HepG2 (cell line): ENCODE results near the gene FAM83G. TPM values are rescaled to one million over a fixed set of nuclear protein-coding genes. Genes with fewer than 3 reads are reported as not detected.

Source experiments
- HMG20A ChIP-seq: IDR thresholded peaks from 2 replicates; pipeline ENCODE4 v1.6.1; 2016; ENCODE audit warnings: borderline replicate concordance
- HNF1A ChIP-seq, 2 experiments: sonication (generic) in 1 of 2; formaldehyde crosslinking in 1 of 2; IDR thresholded peaks; 2 replicates each; pipeline versions ENCODE4 v1.4.0 to v1.6.1; 2016 to 2020; ENCODE audit warnings: borderline replicate concordance in 1 of 2, low read depth in 1 of 2, mild to moderate bottlenecking in 1 of 2, missing genetic modification reagents in 1 of 2
- MLXIP ChIP-seq: sonication (generic); formaldehyde crosslinking; IDR thresholded peaks from 2 replicates; pipeline ENCODE4 v1.9.0; 2021; ENCODE audit warnings: missing genetic modification reagents, borderline replicate concordance
- MYC ChIP-seq: sonication (generic); formaldehyde crosslinking; IDR thresholded peaks from 2 replicates; pipeline ENCODE4 v1.9.0; 2021; ENCODE audit warnings: missing genetic modification reagents, borderline replicate concordance
- SPEN ChIP-seq: sonication (generic); formaldehyde crosslinking; IDR thresholded peaks from 2 replicates; pipeline ENCODE4 v1.5.1; 2020; ENCODE audit warnings: low read depth, mild to moderate bottlenecking, missing genetic modification reagents
- ZBTB3 ChIP-seq: sonication (generic); formaldehyde crosslinking; IDR thresholded peaks from 2 replicates; pipeline ENCODE4 v1.4.0; 2020; ENCODE audit warnings: low read depth, mild to moderate bottlenecking, moderate library complexity, missing genetic modification reagents, borderline replicate concordance
- ZFY ChIP-seq: sonication (generic); formaldehyde crosslinking; IDR thresholded peaks from 2 replicates; pipeline ENCODE4 v1.4.0; 2020; ENCODE audit warnings: missing genetic modification reagents
- ZNF441 ChIP-seq: sonication (generic); formaldehyde crosslinking; IDR thresholded peaks from 2 replicates; pipeline ENCODE4 v1.7.0; 2021; ENCODE audit warnings: missing genetic modification reagents, borderline replicate concordance
- ZNF556 ChIP-seq: sonication (generic); formaldehyde crosslinking; IDR thresholded peaks from 2 replicates; pipeline ENCODE4 v1.4.0; 2020; ENCODE audit warnings: mild to moderate bottlenecking, missing genetic modification reagents, borderline replicate concordance
- ZNF772 ChIP-seq: sonication (generic); formaldehyde crosslinking; IDR thresholded peaks from 2 replicates; pipeline ENCODE4 v1.5.0; 2020; ENCODE audit warnings: mild to moderate bottlenecking, missing genetic modification reagents
- polyA plus RNA-seq, 8 experiments: library from polyadenylated mRNA; depleted of rRNA in 3 of 8; stranded (reverse) in 7 of 8; unstranded in 1 of 8; fragments of >200 nt; fragmentation: Illumina TruSeq in 4 of 8; extraction: Trizol in 4 of 8; gene quantifications; 2 replicates each; pipeline versions ENCODE4 v1.2.1 to v1.2.3, GENCODE V29; 2011 to 2016; ENCODE audit warnings: low read depth in 4 of 8, missing spikeins in 1 of 8, mixed read lengths in 1 of 8; ENCODE audit not compliant: insufficient read depth in 1 of 8
- total RNA-seq, 5 experiments: library from RNA; depleted of rRNA; stranded (reverse); fragments of >200 nt; fragmentation: Illumina TruSeq; extraction: Trizol; gene quantifications; 2 replicates each; pipeline ENCODE4 v1.2.3, GENCODE V29; 2016; ENCODE audit warnings: low read depth in 1 of 5
- TF ChIP-seq, protein P1 (sequence below): IDR thresholded peaks from 2 replicates; pipeline ENCODE4 v1.6.1; 2016; ENCODE audit warnings: low read depth, missing genetic modification reagents, missing compliant biosample characterization
- TF ChIP-seq, protein P2 (sequence below): conservative IDR thresholded peaks from 2 replicates; pipeline ENCODE4 v1.6.1; 2018; ENCODE audit warnings: missing genetic modification reagents

FAM83G gene
- total and polyA plus RNA-seq, 2 of the 13 experiments (the other 11 are each of a cell fraction or from before 2014, with no cell fraction given), result 13.7 to 18.6 TPM

DNA sequence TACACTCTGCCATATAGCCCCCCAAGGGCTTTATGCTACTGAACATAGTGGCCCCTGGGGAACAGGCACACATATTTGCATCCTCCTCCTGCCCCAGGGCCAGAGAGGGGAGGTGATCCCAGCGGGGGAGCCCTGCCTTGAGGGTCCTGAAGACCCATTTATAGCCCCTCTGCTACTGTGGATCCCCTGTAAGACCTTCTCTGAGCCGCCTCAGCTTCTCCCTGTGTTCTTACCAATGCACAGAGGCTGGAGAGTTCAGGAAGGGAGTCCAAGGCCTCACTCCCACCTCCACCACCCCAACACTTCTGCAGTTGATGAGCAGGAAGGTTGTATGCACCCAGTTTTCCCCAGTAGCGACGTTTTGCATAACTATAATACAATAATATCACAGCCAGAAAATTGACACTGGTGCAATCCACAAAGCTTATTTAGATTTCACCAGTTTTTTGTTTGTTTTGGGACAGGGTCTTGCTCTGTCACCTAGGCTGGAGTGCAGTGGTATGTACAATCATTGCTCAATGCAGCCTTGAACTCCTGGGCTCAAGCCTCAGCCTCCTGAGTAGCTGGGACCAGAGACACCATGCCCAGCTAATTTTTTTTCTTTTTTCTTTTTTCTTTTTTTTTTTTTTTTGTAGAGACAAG lies 1.3 kb upstream of the FAM83G start (continued):
- TF ChIP-seq HNF1A (IDR thresholded peaks at IDR 0.05; ENCODE audit: low read depth) (peak; percentile 59), HNF1A (CRISPR knock-in tag; IDR thresholded peaks at IDR 0.05; ENCODE audit: borderline replicate concordance) (peak; percentile 39; the same call in 1 of the 2 replicates), ZNF441 (CRISPR knock-in tag) (no peak), MLXIP (no peak), ZNF772 (peak; percentile 79; the same call in 1 of the 2 replicates), SPEN (CRISPR knock-in tag) (no peak; the same call in 1 of the 2 replicates), MYC (no peak), ZFY (CRISPR knock-in tag) (0 out of 2 replicates have a peak, but pooled peaks have one; percentile 17), ZBTB3 (CRISPR knock-in tag) (0 out of 2 replicates have a peak, but pooled peaks have one; percentile 81), ZNF556 (no peak; the same call in 1 of the 2 replicates), HMG20A (CRISPR knock-in tag) (peak; percentile 80)
- TF ChIP-seq, protein P1, sequence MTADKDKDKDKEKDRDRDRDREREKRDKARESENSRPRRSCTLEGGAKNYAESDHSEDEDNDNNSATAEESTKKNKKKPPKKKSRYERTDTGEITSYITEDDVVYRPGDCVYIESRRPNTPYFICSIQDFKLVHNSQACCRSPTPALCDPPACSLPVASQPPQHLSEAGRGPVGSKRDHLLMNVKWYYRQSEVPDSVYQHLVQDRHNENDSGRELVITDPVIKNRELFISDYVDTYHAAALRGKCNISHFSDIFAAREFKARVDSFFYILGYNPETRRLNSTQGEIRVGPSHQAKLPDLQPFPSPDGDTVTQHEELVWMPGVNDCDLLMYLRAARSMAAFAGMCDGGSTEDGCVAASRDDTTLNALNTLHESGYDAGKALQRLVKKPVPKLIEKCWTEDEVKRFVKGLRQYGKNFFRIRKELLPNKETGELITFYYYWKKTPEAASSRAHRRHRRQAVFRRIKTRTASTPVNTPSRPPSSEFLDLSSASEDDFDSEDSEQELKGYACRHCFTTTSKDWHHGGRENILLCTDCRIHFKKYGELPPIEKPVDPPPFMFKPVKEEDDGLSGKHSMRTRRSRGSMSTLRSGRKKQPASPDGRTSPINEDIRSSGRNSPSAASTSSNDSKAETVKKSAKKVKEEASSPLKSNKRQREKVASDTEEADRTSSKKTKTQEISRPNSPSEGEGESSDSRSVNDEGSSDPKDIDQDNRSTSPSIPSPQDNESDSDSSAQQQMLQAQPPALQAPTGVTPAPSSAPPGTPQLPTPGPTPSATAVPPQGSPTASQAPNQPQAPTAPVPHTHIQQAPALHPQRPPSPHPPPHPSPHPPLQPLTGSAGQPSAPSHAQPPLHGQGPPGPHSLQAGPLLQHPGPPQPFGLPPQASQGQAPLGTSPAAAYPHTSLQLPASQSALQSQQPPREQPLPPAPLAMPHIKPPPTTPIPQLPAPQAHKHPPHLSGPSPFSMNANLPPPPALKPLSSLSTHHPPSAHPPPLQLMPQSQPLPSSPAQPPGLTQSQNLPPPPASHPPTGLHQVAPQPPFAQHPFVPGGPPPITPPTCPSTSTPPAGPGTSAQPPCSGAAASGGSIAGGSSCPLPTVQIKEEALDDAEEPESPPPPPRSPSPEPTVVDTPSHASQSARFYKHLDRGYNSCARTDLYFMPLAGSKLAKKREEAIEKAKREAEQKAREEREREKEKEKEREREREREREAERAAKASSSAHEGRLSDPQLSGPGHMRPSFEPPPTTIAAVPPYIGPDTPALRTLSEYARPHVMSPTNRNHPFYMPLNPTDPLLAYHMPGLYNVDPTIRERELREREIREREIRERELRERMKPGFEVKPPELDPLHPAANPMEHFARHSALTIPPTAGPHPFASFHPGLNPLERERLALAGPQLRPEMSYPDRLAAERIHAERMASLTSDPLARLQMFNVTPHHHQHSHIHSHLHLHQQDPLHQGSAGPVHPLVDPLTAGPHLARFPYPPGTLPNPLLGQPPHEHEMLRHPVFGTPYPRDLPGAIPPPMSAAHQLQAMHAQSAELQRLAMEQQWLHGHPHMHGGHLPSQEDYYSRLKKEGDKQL (CRISPR knock-in tag), result peak; percentile 49; the same call in 1 of the 2 replicates
- TF ChIP-seq, protein P2, sequence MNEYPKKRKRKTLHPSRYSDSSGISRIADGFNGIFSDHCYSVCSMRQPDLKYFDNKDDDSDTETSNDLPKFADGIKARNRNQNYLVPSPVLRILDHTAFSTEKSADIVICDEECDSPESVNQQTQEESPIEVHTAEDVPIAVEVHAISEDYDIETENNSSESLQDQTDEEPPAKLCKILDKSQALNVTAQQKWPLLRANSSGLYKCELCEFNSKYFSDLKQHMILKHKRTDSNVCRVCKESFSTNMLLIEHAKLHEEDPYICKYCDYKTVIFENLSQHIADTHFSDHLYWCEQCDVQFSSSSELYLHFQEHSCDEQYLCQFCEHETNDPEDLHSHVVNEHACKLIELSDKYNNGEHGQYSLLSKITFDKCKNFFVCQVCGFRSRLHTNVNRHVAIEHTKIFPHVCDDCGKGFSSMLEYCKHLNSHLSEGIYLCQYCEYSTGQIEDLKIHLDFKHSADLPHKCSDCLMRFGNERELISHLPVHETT (CRISPR knock-in tag), result peak; percentile 59
